Endothelial cell (in vitro differentiated cells): ENCODE measurements around the gene KRT76. TPM values are rescaled to one million over a fixed set of nuclear protein-coding genes. Genes with fewer than 3 reads are reported as not detected.

Experiments used
- DNase-seq: peaks from one replicate; pipeline ENCODE4 v3.0.0; 2021; ENCODE audit warnings: low spot score
- H3K27ac Mint-ChIP-seq: one replicate; pipeline ENCODE4 v1.8.0; 2021; ENCODE audit warnings: mixed read lengths, inconsistent platforms; ENCODE audit not compliant: unreplicated experiment
- H3K27me3 Mint-ChIP-seq: one replicate; pipeline ENCODE4 v1.8.0; 2021; ENCODE audit warnings: mild to moderate bottlenecking, moderate library complexity, mixed read lengths, inconsistent platforms; ENCODE audit not compliant: unreplicated experiment
- H3K36me3 Mint-ChIP-seq: one replicate; pipeline ENCODE4 v1.8.0; 2021; ENCODE audit warnings: mild to moderate bottlenecking, low read depth, mixed read lengths, inconsistent platforms; ENCODE audit not compliant: unreplicated experiment
- H3K4me1 Mint-ChIP-seq: one replicate; pipeline ENCODE4 v1.8.0; 2021; ENCODE audit warnings: mild to moderate bottlenecking, mixed read lengths, inconsistent platforms; ENCODE audit not compliant: unreplicated experiment
- H3K4me3 Mint-ChIP-seq: one replicate; pipeline ENCODE4 v1.8.0; 2021; ENCODE audit warnings: mild to moderate bottlenecking, mixed read lengths, inconsistent platforms; ENCODE audit not compliant: unreplicated experiment
- H3K9me3 Mint-ChIP-seq: one replicate; pipeline ENCODE4 v1.8.0; 2021; ENCODE audit warnings: mixed read lengths, inconsistent platforms; ENCODE audit not compliant: unreplicated experiment
- long read RNA-seq: library from polyadenylated mRNA; unstranded; transcript quantifications from one replicate; pipeline ENCODE4 v2.0.0, GENCODE V29; 2020; ENCODE audit not compliant: unreplicated experiment
- total RNA-seq: library from RNA; stranded (reverse); fragmentation: NEBNext Ultra II Directional; extraction: Animal tissue kit (Norgen Biotek cat#: 25700); gene quantifications from one replicate; pipeline ENCODE4 v1.2.1, GENCODE V29; 2021; ENCODE audit not compliant: unreplicated experiment
- TF ChIP-seq, protein P1 (sequence below): fragments of 200-600 bp; sonication (generic); IDR thresholded peaks from one replicate; pipeline ENCODE4 v1.5.0; 2021; ENCODE audit warnings: antibody characterized with exemption; ENCODE audit not compliant: unreplicated experiment

KRT76 gene
- not detected for total RNA-seq
- long read RNA-seq: 0 reads

DNA sequence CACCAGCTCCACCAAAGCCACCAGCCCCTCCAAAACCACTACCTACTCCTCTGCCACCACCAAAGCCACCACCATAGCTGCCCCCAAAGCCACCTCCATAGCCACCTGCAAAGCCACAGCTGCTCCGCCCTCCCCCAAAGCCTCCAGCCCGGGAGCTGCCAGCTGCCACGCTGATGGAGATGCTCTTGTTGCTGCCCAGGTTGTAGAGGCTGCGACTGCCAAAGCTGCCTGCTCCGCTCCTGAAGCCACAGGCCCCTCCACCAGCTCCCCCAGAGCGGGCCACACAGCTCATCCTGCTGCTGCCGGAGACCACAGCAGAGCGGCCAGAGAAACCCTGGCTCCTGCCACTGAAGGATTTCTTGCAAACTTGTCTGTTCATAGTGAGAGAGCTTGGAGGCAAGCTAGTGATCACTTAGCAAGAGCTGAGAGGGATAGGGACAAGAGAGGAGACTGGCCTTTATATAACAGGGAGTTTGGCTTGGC is at the start of gene KRT76:
TSS of gene KRT76 (minus strand) at position 433 of the 483 bp plus-strand sequence. CDS start at position 379, 54 bp downstream.
- no peaks in the 10 kb centered on the region for H3K9me3 Mint-ChIP-seq
- no peak within 1 kb of the TSS for H3K4me3 Mint-ChIP-seq
- H3K36me3 Mint-ChIP-seq: no peaks in the 10 kb centered on the region
- no peak for DNase-seq
- TF ChIP-seq, protein P1, sequence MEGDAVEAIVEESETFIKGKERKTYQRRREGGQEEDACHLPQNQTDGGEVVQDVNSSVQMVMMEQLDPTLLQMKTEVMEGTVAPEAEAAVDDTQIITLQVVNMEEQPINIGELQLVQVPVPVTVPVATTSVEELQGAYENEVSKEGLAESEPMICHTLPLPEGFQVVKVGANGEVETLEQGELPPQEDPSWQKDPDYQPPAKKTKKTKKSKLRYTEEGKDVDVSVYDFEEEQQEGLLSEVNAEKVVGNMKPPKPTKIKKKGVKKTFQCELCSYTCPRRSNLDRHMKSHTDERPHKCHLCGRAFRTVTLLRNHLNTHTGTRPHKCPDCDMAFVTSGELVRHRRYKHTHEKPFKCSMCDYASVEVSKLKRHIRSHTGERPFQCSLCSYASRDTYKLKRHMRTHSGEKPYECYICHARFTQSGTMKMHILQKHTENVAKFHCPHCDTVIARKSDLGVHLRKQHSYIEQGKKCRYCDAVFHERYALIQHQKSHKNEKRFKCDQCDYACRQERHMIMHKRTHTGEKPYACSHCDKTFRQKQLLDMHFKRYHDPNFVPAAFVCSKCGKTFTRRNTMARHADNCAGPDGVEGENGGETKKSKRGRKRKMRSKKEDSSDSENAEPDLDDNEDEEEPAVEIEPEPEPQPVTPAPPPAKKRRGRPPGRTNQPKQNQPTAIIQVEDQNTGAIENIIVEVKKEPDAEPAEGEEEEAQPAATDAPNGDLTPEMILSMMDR: no peak
- H3K4me1 Mint-ChIP-seq: no peaks in the 10 kb centered on the region
- no peak within 1 kb of the TSS for H3K27ac Mint-ChIP-seq
- H3K27me3 Mint-ChIP-seq: peaks cover 3% of the 10 kb centered on the region

DNA sequence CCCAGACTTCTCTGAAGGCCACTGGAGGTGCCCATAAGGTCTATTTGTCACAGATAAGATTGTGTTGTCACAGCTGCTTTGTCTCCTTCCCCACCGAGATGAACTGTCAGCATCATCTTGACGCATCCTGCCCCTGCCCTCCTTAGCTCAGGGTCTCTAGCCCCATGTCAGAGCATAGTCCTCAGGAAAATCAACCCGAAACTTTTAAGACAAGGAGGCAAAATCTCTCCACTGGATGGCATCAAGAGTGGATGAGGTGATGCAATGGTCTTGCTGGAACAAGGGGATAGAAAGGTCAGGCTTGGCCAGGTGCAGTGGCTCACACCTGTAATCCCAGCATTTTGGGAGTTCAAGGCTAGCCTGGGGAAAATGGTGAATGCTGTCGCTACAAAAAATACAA is 48.8 kb upstream of the KRT76 start:
- Mint-ChIP-seq H3K27me3 (peaks cover 2% of the 10 kb centered on the region), H3K36me3 (no peaks in the 10 kb centered on the region), H3K27ac (no peak overlapping the region), H3K9me3 (no peaks in the 10 kb centered on the region), H3K4me1 (no peaks in the 10 kb centered on the region), H3K4me3 (no peak overlapping the region)
- no peak for DNase-seq
- TF ChIP-seq, protein P1: no peak

DNA sequence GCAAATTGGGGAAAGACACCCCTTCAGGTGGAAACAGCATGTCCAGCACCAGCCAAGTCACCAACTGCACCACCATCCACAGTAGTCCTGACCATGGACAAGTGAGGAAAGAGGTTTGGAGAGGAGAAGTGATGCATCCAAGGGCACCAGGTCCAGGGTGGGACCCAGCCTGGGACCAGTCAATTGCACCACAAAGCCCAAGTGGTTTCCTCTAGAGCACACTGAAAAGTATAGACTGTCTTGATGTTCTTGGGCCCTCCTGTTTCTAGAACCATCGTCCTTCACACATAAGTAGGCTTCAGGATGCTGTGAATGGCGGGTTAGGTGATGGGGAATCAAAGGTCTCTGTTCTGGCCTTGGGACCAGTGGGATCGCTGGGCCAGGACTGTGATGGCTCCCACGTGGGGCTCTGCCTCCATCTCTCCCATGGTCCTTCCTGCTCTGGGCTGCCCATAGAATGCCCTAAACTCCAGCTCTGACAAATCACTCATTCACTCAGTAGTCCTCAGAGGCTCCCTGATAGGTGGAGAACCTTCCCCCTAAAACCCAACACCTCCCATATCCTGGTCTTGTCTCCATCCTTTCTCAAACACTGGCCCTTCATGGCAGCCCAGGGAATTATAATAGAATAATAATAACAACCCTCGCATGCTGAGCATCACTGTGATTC is 47.7 kb upstream of the KRT76 start:
- Mint-ChIP-seq H3K36me3 (no peaks in the 10 kb centered on the region), H3K9me3 (no peaks in the 10 kb centered on the region), H3K27me3 (peaks cover 5% of the 10 kb centered on the region), H3K4me1 (no peaks in the 10 kb centered on the region), H3K4me3 (no peak overlapping the region), H3K27ac (no peak overlapping the region)
- DNase-seq: no peak
- TF ChIP-seq, protein P1: no peak

DNA sequence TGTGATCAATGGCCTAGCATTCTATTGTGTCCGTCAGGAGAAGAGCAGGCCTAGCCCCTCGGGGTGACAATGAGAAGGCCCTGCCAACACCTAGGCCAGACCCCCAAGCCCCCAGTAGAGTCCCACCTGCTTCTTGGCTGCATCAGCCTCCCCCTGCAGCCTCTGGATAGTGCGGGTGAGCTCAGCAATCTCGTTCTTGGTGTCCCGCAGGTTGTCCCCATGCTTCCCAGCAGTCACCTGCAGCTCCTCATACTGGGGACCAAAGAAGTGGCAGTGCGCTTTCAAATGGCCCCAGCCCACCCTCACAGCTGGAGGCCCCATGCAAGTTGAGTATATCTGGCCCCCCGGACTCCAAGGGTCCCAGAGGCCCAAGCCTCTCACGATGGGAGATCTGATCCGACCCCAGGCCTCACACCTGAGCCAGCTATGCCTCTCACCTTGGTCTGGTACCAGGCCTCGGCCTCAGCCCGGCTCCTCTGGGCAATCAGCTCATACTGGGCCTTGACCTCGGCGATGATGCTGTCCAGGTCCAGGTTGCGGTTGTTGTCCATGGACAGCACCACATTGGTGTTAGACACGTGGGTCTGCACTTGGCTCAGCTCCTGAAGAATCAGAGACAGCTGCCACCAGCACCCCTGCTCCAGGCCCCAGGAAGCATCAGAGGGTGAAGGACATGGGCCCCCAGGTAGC is 46.8 kb upstream of the KRT76 start:
- DNase-seq: no peak
- Mint-ChIP-seq H3K4me3 (no peak overlapping the region), H3K27me3 (peaks cover 5% of the 10 kb centered on the region), H3K36me3 (no peaks in the 10 kb centered on the region), H3K9me3 (no peaks in the 10 kb centered on the region), H3K4me1 (no peaks in the 10 kb centered on the region), H3K27ac (no peak overlapping the region)
- TF ChIP-seq, protein P1: no peak
